SU-DHL-6 (cell line): ENCODE data around the gene ACOX1.
A peak's percentile ranks its signal among the peaks of the same experiment; 100 is the strongest.

ENCODE experiments used
- H2AFZ ChIP-seq: fragments of 200-600 bp; sonication (generic); 2 replicates; pipeline ENCODE4 v1.6.1; 2014; ENCODE audit warnings: low read depth, mild to moderate bottlenecking, moderate library complexity, mixed read lengths, antibody characterized with exemption, low read length; ENCODE audit not compliant: severe bottlenecking
- H3F3A ChIP-seq: fragments of 200-600 bp; shearing (Covaris generic); 2 replicates; pipeline ENCODE4 v1.6.0; 2016; ENCODE audit warnings: antibody characterized with exemption, mild to moderate bottlenecking; ENCODE audit not compliant: insufficient read depth
- H3K27ac ChIP-seq: fragments of 200-600 bp; sonication (generic); 2 replicates; pipeline ENCODE4 v1.5.1; 2016; ENCODE audit warnings: low read depth, mild to moderate bottlenecking, low read length, moderate library complexity, mixed read lengths
- H3K27me3 ChIP-seq: fragments of 200-600 bp; sonication (generic), shearing (Covaris generic); 2 replicates; pipeline ENCODE4 v1.6.0; 2014; ENCODE audit warnings: mild to moderate bottlenecking, low read length
- H3K36me3 ChIP-seq: fragments of 200-600 bp; sonication (generic); 2 replicates; pipeline ENCODE4 v1.6.1; 2014; ENCODE audit warnings: mild to moderate bottlenecking, low read length, mixed read lengths
- H3K4me2 ChIP-seq: fragments of 300-600, 200-600 bp; shearing (Covaris generic), sonication (generic); 2 replicates; pipeline ENCODE4 v1.6.0; 2014; ENCODE audit warnings: low read length, low read depth, mild to moderate bottlenecking; ENCODE audit not compliant: poor library complexity, severe bottlenecking
- H3K4me3 ChIP-seq: fragments of 200-600 bp; sonication (generic); 2 replicates; pipeline ENCODE4 v1.5.1; 2014; ENCODE audit warnings: antibody characterized with exemption, low read length, mild to moderate bottlenecking, mixed read lengths; ENCODE audit not compliant: insufficient read depth, poor library complexity, severe bottlenecking
- H3K79me2 ChIP-seq: fragments of 200-600 bp; sonication (generic); 2 replicates; pipeline ENCODE4 v1.6.1; 2014; ENCODE audit warnings: mild to moderate bottlenecking, low read length, moderate library complexity; ENCODE audit not compliant: insufficient read depth
- H3K9ac ChIP-seq: fragments of 200-600 bp; sonication (generic); 2 replicates; pipeline ENCODE4 v1.7.0; 2014; ENCODE audit warnings: mild to moderate bottlenecking, low read length
- H3K9me2 ChIP-seq: fragments of 200-600 bp; sonication (generic); replicated peaks from 2 replicates; pipeline ENCODE4 v1.6.1; 2014; ENCODE audit warnings: low read length; ENCODE audit not compliant: insufficient read depth
- H3K9me3 ChIP-seq: fragments of 200-600 bp; sonication (generic); 2 replicates; pipeline ENCODE4 v1.6.1; 2014; ENCODE audit warnings: low read length, mixed read lengths; ENCODE audit not compliant: insufficient read depth
- H4K20me1 ChIP-seq: fragments of 200-600 bp; sonication (generic); 2 replicates; pipeline ENCODE4 v1.6.1; 2014; ENCODE audit warnings: low read depth, mild to moderate bottlenecking, antibody characterized with exemption, low read length, moderate library complexity, mixed read lengths
- CTCF ChIP-seq: fragments of 200-600 bp; sonication (generic); IDR thresholded peaks from one replicate; pipeline ENCODE4 v1.5.1; 2017; ENCODE audit warnings: antibody characterized with exemption, mild to moderate bottlenecking, low read length, moderate library complexity; ENCODE audit not compliant: insufficient read depth, poor library complexity, severe bottlenecking
- EZH2phosphoT487 ChIP-seq: fragments of 200-600 bp; sonication (generic), shearing (Covaris generic); conservative IDR thresholded peaks from 2 replicates; pipeline ENCODE4 v1.6.1; 2018; ENCODE audit warnings: mild to moderate bottlenecking, antibody characterized with exemption, low read length, moderate library complexity, mixed read lengths

Gene ACOX1

GRCh38 chr17:75940727-75941441 is 38.1 kb downstream of the ACOX1 start, which contains the start of gene FBF1:
Gene FBF1, minus strand, starts transcription at chr17:75941042. Its CDS starts 2,893 bp downstream, at chr17:75938149.
- H3K9me3 ChIP-seq: no peaks in the 10 kb centered on the region
- H3K4me3 ChIP-seq: peak within 1 kb of the TSS; percentile 70
- H3K4me2 ChIP-seq: peak within 1 kb of the TSS; percentile 66
- peak within 1 kb of the TSS; percentile 91 for H3K9ac ChIP-seq
- H3K27ac ChIP-seq: no peak within 1 kb of the TSS; the same call in 1 of the 2 replicates
- no peaks in the 10 kb centered on the region for H3K27me3 ChIP-seq
- no peaks in the 10 kb centered on the region for H4K20me1 ChIP-seq
- H2AFZ ChIP-seq: peak within 1 kb of the TSS; percentile 62
- H3K79me2 ChIP-seq: 0 out of 2 replicates have a peak, but pooled peaks cover 2% of the 10 kb centered on the region
- H3K36me3 ChIP-seq: no peaks in the 10 kb centered on the region
- TF ChIP-seq CTCF (no peak), EZH2phosphoT487 (no peak)
- H3K9me2 ChIP-seq: no peaks in the 10 kb centered on the region
- H3F3A ChIP-seq: no peaks in the 10 kb centered on the region

GRCh38 chr17:75937652-75938051 is 41.3 kb downstream of the ACOX1 start:
- H3K36me3 ChIP-seq: no peaks in the 10 kb centered on the region
- H3K79me2 ChIP-seq: 0 out of 2 replicates have a peak, but pooled peaks cover 2% of the 10 kb centered on the region
- no peaks in the 10 kb centered on the region for H3F3A ChIP-seq
- H3K9me2 ChIP-seq: no peaks in the 10 kb centered on the region
- H2AFZ ChIP-seq: no peak overlapping the region
- no peaks in the 10 kb centered on the region for H3K9me3 ChIP-seq
- H3K27ac ChIP-seq: no peak overlapping the region
- no peak for TF ChIP-seq EZH2phosphoT487
- no peak for TF ChIP-seq CTCF
- no peaks in the 10 kb centered on the region for H4K20me1 ChIP-seq
- no peak overlapping the region for H3K4me2 ChIP-seq
- H3K9ac ChIP-seq: no peak overlapping the region
- no peaks in the 10 kb centered on the region for H3K27me3 ChIP-seq
- H3K4me3 ChIP-seq: no peak overlapping the region

GRCh38 chr17:75933808-75934207 is 45.2 kb downstream of the ACOX1 start:
- Histone ChIP-seq H3K4me2 (no peak overlapping the region), H2AFZ (no peak overlapping the region), H3F3A (no peaks in the 10 kb centered on the region), H3K79me2 (no peaks in the 10 kb centered on the region), H4K20me1 (no peaks in the 10 kb centered on the region), H3K9me2 (no peaks in the 10 kb centered on the region), H3K27me3 (no peaks in the 10 kb centered on the region), H3K4me3 (no peak overlapping the region), H3K27ac (no peak overlapping the region), H3K9ac (no peak overlapping the region), H3K9me3 (no peaks in the 10 kb centered on the region), H3K36me3 (no peaks in the 10 kb centered on the region)
- no peak for TF ChIP-seq EZH2phosphoT487

GRCh38 chr17:75932852-75933251 is 46.1 kb downstream of the ACOX1 start:
- no peak overlapping the region for H3K4me2 ChIP-seq
- H3K27ac ChIP-seq: no peak overlapping the region
- no peaks in the 10 kb centered on the region for H3F3A ChIP-seq
- no peaks in the 10 kb centered on the region for H3K9me3 ChIP-seq
- H3K4me3 ChIP-seq: no peak overlapping the region
- no peak for TF ChIP-seq EZH2phosphoT487
- no peaks in the 10 kb centered on the region for H3K79me2 ChIP-seq
- H4K20me1 ChIP-seq: no peaks in the 10 kb centered on the region
- H3K27me3 ChIP-seq: no peaks in the 10 kb centered on the region
- H3K9me2 ChIP-seq: no peaks in the 10 kb centered on the region
- H3K9ac ChIP-seq: no peak overlapping the region
- no peak overlapping the region for H2AFZ ChIP-seq
- H3K36me3 ChIP-seq: no peaks in the 10 kb centered on the region
